Endothelial cell of umbilical vein (primary cell): ENCODE data around the gene CSGALNACT2. TPM values are rescaled to one million over a fixed set of nuclear protein-coding genes. Genes with fewer than 3 reads are reported as not detected.

ENCODE experiments used
- BruUV-seq: library from RNA; stranded (reverse); fragments of 400-500 nt; replicated peaks from 2 replicates; lab custom pipeline; 2021; lab: Mats Ljungman, UMichigan
- CTCF ChIA-PET: fragments of 300-600, 350-600 bp; sonication (Branson Sonifier 250); formaldehyde crosslinking; loops from one replicate; lab custom pipeline; 2021; ENCODE audit warnings: antibody characterized with exemption, inconsistent platforms; lab: Charles Lee
- POLR2A ChIA-PET: fragments of 300-600, 350-600 bp; sonication (Branson Sonifier 250); formaldehyde crosslinking; loops from one replicate; lab custom pipeline; 2021; ENCODE audit warnings: antibody characterized with exemption, inconsistent platforms; lab: Charles Lee
- DNase-seq: peaks from one replicate; pipeline ENCODE4 v3.0.0-alpha.2; 2011; ENCODE audit warnings: low read depth, low spot score
- FAIRE-seq: peaks from 2 replicates; lab custom pipeline; 2011; peaks lifted over from hg19 to GRCh38; lab: Jason Lieb, UNC
- H2AFZ ChIP-seq: 2 replicates; pipeline ENCODE4 v1.6.0; 2012; ENCODE audit warnings: low read depth, low read length, control low read depth, inconsistent platforms
- H3K27ac ChIP-seq: 2 replicates; pipeline ENCODE4 v1.5.1; 2011; ENCODE audit warnings: low read depth, mild to moderate bottlenecking, control low read depth, low read length, moderate library complexity; ENCODE audit not compliant: insufficient read depth
- H3K27me3 ChIP-seq, 2 experiments: 2 replicates each; pipeline versions ENCODE4 v1.6.0 to v1.6.1; 2011; ENCODE audit warnings: low read length in 2 of 2, mixed read lengths in 1 of 2; ENCODE audit not compliant: control insufficient read depth in 2 of 2, insufficient read depth in 2 of 2
- H3K36me3 ChIP-seq, 2 experiments: 2 replicates in 1 of 2; 3 replicates in 1 of 2; pipeline ENCODE4 v1.5.1; 2011; ENCODE audit warnings: low read length in 2 of 2, mild to moderate bottlenecking in 1 of 2, moderate library complexity in 1 of 2; ENCODE audit not compliant: control insufficient read depth in 2 of 2, insufficient read depth in 2 of 2; ENCODE audit errors: extremely low read depth in 1 of 2
- H3K4me1 ChIP-seq: 3 replicates; pipeline ENCODE4 v1.5.1; 2011; ENCODE audit warnings: mild to moderate bottlenecking, low read length; ENCODE audit not compliant: control insufficient read depth, insufficient read depth; ENCODE audit errors: extremely low read depth
- H3K4me2 ChIP-seq: 2 replicates; pipeline ENCODE4 v1.6.1; 2011; ENCODE audit warnings: low read length, control low read depth, mixed read lengths; ENCODE audit not compliant: insufficient read depth
- H3K4me3 ChIP-seq, 3 experiments: fragments of 200-600 bp in 1 of 3; sonication (generic), shearing (Covaris generic) in 1 of 3; replicated peaks in 1 of 3; 2 replicates each; pipeline ENCODE4 v1.5.1; 2011 to 2016; ENCODE audit warnings: control low read depth in 3 of 3, low read length in 3 of 3, mild to moderate bottlenecking in 2 of 3, inconsistent platforms in 1 of 3, low read depth in 1 of 3, moderate library complexity in 1 of 3; ENCODE audit not compliant: insufficient read depth in 1 of 3
- H3K79me2 ChIP-seq: 2 replicates; pipeline ENCODE4 v1.6.0; 2012; ENCODE audit warnings: low read length, inconsistent platforms; ENCODE audit not compliant: control insufficient read depth, insufficient read depth
- H3K9ac ChIP-seq: replicated peaks from 2 replicates; pipeline ENCODE3; 2011; ENCODE audit warnings: low read length, control low read depth; ENCODE audit not compliant: insufficient read depth; ENCODE audit errors: extremely low read depth
- H3K9me1 ChIP-seq: replicated peaks from 3 replicates; pipeline ENCODE4 v1.6.0; 2011; ENCODE audit warnings: mild to moderate bottlenecking, low read length; ENCODE audit not compliant: control insufficient read depth, insufficient read depth; ENCODE audit errors: extremely low read depth
- H3K9me3 ChIP-seq: replicated peaks from 2 replicates; pipeline ENCODE4 v1.5.1; 2012; ENCODE audit warnings: low read length, inconsistent platforms; ENCODE audit not compliant: control insufficient read depth, insufficient read depth
- H4K20me1 ChIP-seq: replicated peaks from 2 replicates; pipeline ENCODE3; 2011; ENCODE audit warnings: mild to moderate bottlenecking, low read length; ENCODE audit not compliant: control insufficient read depth, insufficient read depth; ENCODE audit errors: extremely low read depth
- CTCF ChIP-seq, 2 donors: IDR thresholded peaks; 1 replicate in 1 of 2; 2 replicates in 1 of 2; pipeline ENCODE4 v1.5.1; 2011; ENCODE audit warnings: low read length in 2 of 2, mild to moderate bottlenecking in 2 of 2, moderate library complexity in 2 of 2, control low read depth in 1 of 2, inconsistent platforms in 1 of 2, low read depth in 1 of 2; ENCODE audit not compliant: insufficient read depth in 1 of 2; ENCODE audit errors: extremely low read depth in 1 of 2
- EZH2 ChIP-seq: IDR thresholded peaks from 2 replicates; pipeline ENCODE4 v1.6.1; 2012; ENCODE audit warnings: borderline replicate concordance, low read depth, mild to moderate bottlenecking, moderate library complexity, low read length, inconsistent platforms; ENCODE audit not compliant: severe bottlenecking
- FOS ChIP-seq: IDR thresholded peaks from 2 replicates; pipeline ENCODE4 v1.6.1; 2011; ENCODE audit warnings: mild to moderate bottlenecking, low read length, moderate library complexity, borderline replicate concordance; ENCODE audit not compliant: insufficient read depth
- GATA2 ChIP-seq: IDR thresholded peaks from 2 replicates; pipeline ENCODE4 v1.7.0; 2011; ENCODE audit warnings: low read depth, mild to moderate bottlenecking, moderate library complexity, mixed read lengths, low read length; ENCODE audit not compliant: insufficient read length, insufficient read depth
- JUN ChIP-seq: IDR thresholded peaks from 2 replicates; pipeline ENCODE4 v1.6.1; 2011; ENCODE audit warnings: borderline replicate concordance, low read depth; ENCODE audit not compliant: insufficient read length, insufficient read depth
- MAX ChIP-seq: IDR thresholded peaks from 2 replicates; pipeline ENCODE4 v1.6.1; 2011; ENCODE audit not compliant: insufficient read depth, insufficient read length
- MYC ChIP-seq: IDR thresholded peaks from one replicate; pipeline ENCODE4 v1.6.1; 2011; ENCODE audit warnings: mild to moderate bottlenecking, low read depth, low read length
- POLR2A ChIP-seq: IDR thresholded peaks from 2 replicates; pipeline ENCODE4 v1.6.1; 2012; ENCODE audit warnings: low read depth, mild to moderate bottlenecking, control low read depth, low read length
- POLR2AphosphoS5 ChIP-seq: IDR thresholded peaks from 2 replicates; pipeline ENCODE4 v1.6.1; 2012; ENCODE audit warnings: low read depth, mild to moderate bottlenecking, control low read depth, low read length, moderate library complexity; ENCODE audit not compliant: insufficient read depth
- dilution Hi-C: fragments of 300-500 bp; cut with MboI; formaldehyde crosslinking; loops from one replicate; pipeline ENCODE4 v1.15.0; 2019; ENCODE audit warnings: low sequenced_read_pairs; ENCODE audit not compliant: extremely low pct_ligation_motif_present
- intact Hi-C: fragments of 100-400 bp; cut with micrococcal nuclease; formaldehyde crosslinking; loops from one replicate; pipeline ENCODE4 v1.10.0; 2022
- polyA plus RNA-seq, 4 experiments: library from polyadenylated mRNA; depleted of rRNA in 3 of 4; stranded (reverse) in 3 of 4; unstranded in 1 of 4; fragments of >200 nt; gene quantifications; 2 replicates each; pipeline versions ENCODE4 v1.2.1 to v1.2.3, GENCODE V29; 2011 to 2012; ENCODE audit warnings: missing spikeins in 1 of 4
- total RNA-seq: library from RNA; stranded (reverse); gene quantifications from 2 replicates; pipeline ENCODE4 v1.2.3, GENCODE V29; 2021

The CSGALNACT2 gene
- total and polyA plus RNA-seq, 2 donors (not counting 3 experiments of a cell fraction or from before 2014, with no cell fraction given): 9.7 to 17.7 TPM

GRCh38 chr10:43134126-43134905, 3.9 kb upstream of the CSGALNACT2 start:
- no peak for DNase-seq
- peaks cover 9% of the 10 kb centered on the region for H3K79me2 ChIP-seq
- no peak for FAIRE-seq
- POLR2A ChIA-PET: no interaction called here
- intact Hi-C loops: no loop called here
- dilution Hi-C loops: no loop called here
- no peak for TF ChIP-seq GATA2
- no peak for TF ChIP-seq EZH2
- TF ChIP-seq FOS: no peak
- no peak for TF ChIP-seq MAX
- no peak for TF ChIP-seq MYC
- TF ChIP-seq JUN: no peak
- TF ChIP-seq CTCF (IDR thresholded peaks at IDR 0.05; ENCODE audit: extremely low read depth in 1 of 2, insufficient read depth in 1 of 2, low read depth in 1 of 2, low read length in 2 of 2): no peak
- TF ChIP-seq POLR2AphosphoS5: no peak
- TF ChIP-seq POLR2A: no peak
- no peaks in the 10 kb centered on the region for H4K20me1 ChIP-seq
- CTCF ChIA-PET: no interaction called here
- H3K9me1 ChIP-seq: no peaks in the 10 kb centered on the region
- no TSS peak for BruUV-seq
- H3K27me3 ChIP-seq: peaks cover 6 to 16% of the 10 kb centered on the region in 2 experiments
- H3K9ac ChIP-seq: no peak overlapping the region
- H3K27ac ChIP-seq: no peak overlapping the region
- H3K4me1 ChIP-seq: peaks cover 8% of the 10 kb centered on the region
- no peaks in the 10 kb centered on the region for H3K36me3 ChIP-seq
- no peaks in the 10 kb centered on the region for H3K9me3 ChIP-seq
- H3K4me3 ChIP-seq: no peak overlapping the region
- H2AFZ ChIP-seq: no peak overlapping the region
- no peak overlapping the region for H3K4me2 ChIP-seq
